CD4-positive, alpha-beta T cell treated with Interferon alpha-2 for 1 hour (primary cell): ENCODE results near the gene SDK2.

Source experiments
- DNase-seq, 2 donors: peaks; one replicate each; pipeline ENCODE4 v3.0.0-alpha.2; 2020 to 2022

SDK2 gene

DNA sequence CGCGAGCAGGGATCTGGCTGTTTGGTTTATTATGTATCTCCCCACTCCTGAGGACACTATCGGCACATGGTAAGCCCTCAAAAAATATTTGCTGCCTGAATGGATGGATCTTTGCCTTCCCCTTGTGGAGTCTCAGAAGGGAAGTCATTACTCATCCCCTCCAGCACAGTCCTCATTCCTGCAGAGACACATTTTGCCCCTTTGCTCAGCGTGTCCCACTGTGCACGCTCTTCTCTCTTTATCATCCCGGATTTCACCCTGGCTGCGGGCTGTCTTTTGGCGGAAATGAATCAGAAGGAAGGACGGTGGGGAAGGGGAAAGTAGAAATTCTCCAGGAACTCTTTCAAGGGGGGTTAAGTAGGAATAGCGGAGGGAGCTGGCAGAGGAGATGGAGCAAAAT is 207.3 kb downstream of the SDK2 start:
- DNase-seq: no peak

DNA sequence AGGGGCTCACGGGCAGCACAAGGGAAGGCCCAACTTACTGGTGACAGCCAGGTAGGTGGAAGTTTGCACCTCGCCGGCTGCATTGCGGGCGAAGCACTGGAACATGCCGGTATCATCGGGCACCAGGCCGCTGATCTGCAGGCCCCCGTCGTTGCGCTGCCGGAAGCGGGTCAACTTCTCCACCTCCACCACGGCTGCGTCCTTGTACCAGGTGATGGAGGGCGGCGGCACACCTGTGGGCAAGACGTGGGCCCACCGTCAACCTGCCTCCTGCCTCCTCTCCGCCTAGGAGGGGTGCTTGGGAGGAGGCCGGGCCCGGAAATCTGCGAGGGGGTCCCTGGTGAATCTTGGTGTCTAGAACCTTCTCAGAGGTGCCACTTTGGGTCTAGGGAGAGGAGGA is 208.8 kb downstream of the SDK2 start:
- no peak for DNase-seq

DNA sequence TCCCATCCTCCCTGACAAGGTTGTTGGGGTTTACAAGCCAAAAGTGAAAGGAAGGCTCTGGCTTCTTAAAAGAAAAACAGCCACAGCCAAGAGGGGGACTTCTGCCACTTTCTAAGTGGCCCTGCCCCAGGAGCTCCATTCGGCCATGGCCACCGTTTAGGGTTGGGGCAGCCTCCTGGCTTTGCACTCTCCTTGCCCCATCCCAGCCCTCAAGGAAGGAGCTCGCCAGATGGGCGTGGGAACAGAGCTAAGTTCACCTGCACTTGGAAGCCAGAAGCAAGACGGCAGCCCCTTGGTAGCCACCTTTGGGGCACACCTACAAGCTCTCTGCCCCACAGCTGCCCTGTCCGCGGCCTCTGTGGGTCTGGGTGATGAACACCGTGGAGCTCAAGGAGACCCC is 210.1 kb downstream of the SDK2 start:
- DNase-seq: no peak

DNA sequence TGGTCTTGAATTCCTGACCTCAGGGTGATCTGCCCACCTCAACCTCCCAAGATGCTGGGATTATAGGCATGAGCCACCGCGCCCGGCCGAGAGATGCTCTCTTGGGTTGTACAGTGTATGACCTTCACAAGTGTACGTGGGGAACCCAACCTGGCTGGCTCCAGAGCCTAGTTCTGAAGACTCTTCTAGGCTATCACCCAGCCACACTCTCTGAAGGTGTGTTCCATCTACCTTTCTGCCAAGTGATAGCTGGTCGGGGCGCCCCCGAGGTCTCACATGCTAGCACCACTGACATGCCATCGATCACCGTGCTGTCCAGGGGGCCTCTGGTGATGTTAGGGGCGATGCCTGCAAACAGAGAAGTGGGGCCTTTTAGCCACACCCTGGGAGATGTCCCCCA is 210.7 kb downstream of the SDK2 start:
- DNase-seq: no peak

DNA sequence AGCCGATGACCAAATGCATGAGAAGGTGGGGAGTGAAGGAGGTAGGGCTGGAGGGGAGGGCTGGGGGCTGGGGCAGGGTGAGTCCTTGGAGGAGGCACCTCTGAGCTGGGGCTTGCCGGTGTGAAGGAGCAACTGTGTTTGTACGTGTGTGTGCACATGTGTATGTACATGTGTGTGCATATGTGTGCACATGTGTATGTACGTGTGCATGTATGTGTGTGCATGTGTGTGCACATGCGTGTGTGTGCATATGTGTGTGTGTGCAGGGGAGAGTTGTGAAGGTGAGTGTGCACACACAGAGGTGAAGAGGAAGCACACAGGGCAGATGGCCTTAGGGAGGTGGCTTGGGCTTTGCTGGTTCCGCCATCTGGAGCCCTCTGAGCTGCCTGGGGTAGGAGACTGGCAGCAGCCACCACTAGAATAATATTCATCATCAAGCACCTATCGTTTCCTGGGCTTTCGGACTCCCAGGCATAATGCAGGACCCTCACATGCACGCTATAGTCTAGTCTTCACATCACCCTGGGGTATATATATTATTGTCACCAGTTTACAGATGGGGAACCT is 211.5 kb downstream of the SDK2 start:
- no peak for DNase-seq

DNA sequence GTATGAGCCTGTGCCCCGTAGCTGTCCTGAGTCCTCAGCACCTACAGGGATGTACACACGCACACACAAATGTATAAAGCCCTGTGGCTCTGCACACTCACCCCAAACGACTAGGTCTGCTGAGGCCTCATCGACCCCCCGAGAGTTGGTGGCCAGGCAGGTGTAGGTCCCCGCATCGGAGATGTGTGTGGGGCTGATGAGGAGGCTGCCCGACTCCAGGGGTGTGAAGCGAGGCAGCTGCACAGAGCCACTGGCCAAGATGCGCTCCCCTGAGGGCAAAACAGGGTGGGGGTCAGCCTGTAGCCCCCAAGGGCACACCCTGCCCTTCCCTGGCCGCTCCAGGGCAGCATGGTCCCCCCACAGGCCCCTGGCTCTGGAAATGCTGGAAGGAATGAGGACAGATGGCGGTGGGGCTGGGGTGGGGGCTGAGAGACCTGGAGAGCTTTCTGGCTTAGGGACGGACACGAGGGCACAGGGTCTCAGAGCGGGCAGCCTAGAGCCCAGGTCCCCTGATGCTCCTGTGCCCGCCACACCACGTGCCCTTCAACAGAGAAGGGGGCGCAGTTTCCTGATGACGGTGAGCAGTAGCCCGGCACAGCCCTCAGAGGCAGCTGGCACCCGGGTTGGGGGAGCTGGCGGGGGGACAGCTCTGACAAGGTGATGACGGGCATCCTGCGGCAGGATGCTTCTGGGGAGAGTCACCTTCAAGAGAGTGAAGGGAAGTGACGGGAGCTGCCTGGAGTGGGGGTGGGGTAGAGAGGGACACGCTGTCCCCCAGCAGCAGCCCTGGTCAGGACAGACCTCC is 212.6 kb downstream of the SDK2 start:
- no peak for DNase-seq

DNA sequence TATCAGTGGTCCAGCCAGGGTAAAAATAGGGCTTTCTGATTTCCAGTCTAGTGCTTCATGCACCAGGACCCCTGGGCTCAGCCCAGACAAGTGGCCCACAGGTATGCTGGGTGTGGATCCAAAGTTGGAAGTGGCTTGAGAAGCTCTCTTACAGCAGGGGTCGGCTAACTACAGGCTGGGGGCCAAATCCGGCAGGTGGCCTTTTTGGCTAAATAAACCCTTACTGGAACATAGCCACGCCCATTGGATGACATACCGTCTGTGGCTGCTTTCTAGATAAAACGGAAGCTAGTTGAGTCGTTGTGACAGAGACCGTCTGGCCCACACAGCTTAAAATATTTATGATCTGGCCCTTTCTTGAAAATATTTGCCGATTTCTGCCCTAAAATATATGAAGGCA is 213.4 kb downstream of the SDK2 start:
- peak in 1 of 2 donors; percentile 27 for DNase-seq

DNA sequence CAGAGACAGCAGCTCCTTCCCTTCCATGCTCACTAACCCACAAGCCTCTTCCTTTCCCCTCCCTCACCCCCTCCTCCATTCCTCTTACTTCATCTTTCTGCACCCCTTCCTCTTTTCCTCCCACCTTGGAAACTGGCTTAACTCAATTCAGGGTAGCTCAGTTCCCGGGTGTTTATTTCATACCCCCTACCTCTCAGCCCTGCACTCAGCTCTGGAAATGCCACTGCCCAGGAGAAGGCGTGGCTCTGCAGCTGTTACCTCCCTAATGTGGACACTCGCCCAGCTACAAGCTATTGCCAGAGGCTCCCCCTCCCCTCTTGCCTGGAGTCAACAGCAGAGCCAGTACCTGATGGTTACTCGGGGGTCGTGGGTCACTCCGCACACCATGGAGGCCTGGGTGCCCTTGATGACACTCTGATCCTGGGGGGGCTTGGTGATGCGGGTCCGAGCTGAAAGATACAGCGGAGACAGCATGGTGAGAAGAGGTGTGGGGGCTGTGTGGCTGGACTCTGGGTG is 214.0 kb downstream of the SDK2 start:
- DNase-seq: no peak

DNA sequence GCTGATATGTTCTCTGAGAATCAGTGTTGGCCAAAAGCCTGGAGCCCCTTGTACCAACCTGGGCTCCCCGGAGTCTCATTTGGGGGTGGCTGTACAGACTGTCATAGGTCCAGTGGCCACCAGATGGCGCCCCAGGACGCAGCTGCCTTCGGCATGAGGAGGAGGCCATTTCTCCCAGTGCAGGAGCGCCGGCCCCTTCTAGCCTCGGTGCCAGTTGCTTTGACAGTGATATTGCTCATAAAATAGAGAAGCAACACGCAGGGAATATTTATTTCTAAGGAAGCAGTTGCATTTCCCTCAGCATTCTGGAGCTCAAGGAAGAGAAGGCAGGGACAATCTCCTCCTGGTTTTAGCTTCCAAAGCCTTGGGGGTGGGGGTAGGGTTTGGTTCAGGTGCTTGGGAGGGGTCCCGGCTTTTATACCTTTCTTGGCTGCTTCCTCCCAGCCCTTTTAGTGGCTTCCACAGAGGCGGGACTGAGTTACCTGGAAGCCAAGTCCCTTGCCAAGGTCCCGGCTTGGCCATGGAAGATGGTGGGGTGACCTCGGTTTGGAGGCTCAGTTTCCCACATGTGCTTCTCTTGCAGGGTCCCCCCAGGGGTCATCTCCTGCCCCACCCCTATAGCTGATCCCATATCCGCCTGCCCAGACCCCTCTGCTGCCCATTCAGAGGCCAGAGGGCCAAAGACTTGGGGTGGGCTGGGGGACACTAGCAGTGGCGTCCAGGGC is 214.6 kb downstream of the SDK2 start:
- DNase-seq: peak; percentile 77 to 78

DNA sequence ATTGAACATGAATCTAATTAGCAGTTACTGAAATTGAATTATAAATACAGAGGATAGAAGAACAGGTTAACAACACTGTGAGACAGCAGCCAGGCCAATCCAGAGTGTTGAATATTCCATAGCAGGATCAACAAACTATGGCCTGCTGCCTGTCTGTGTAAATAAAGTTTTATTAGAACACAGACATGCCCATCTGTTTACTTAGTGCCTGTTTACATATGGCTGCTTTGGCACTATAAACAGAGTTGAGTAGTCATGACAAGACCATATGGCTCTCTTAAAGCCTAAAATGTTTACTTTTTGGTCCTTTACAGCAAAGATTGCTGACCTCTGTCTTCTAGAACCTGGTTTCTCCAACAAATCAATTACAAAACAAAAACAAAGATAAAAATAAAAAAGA is 217.0 kb downstream of the SDK2 start:
- no peak for DNase-seq

DNA sequence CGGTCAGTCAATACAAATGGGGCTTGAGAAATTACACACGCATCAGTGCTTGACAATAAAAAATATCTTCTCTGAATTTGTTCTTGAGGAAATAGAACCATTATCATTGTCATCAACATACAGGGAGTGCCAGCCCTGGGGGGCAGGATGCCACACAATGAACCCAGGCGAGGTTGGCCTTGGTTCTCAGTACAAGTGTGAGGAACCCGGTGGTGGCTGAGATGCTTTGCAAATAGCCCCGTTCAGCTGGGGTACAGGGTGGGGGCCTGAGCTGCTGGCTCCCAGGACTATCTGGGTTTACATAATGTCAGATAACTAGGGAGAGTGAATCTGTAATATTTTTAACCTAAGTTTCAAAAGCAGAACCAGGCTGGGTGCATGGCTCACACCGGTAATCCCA is 219.7 kb downstream of the SDK2 start:
- DNase-seq: no peak

DNA sequence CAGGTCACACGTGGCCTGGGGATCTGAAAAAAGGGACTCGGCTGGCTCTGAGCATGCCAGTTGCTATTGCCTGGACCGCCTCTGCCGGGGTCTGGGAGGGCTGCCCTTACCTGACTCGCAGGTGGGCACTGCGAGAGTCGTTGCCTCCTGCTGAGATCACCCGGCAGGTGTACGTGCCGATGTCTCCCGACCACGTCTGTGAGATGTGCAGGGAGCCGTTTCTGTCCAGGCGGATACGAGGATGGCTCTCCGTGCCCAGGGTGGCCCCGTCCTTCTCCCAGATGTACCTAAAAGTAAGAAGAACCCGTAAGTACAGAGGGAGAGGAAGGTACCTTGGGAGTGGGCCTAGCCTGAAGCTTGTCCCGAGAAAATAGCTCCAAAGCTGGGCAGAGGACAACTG is 220.4 kb downstream of the SDK2 start:
- no peak for DNase-seq

DNA sequence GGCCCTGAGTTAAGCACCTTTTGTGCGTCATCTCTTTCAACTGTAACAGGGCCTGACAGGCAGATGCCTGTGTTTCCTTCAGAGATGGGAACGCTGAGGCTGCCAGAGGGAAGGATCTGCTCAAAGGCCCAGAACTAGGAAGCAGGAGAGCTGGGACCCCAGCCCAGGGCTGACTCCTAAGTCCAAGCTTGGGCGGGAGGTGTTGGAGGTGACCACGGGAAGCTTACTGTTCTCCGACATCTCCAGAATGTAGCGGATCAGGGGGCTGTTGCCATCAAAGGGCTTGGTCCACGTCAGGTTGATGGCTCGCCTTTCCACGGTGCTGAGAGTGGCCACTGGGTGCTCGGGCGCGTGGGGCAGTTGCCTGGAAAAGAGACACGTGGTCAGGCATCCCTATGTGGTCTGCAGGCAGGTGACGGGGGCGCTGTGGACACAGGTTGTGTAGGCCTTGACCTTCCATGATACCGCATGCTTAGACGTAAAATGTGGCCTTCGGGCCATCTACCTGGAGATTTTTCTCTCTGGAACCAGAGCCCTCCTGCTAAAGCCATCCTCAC is 221.0 kb downstream of the SDK2 start:
- no peak for DNase-seq

DNA sequence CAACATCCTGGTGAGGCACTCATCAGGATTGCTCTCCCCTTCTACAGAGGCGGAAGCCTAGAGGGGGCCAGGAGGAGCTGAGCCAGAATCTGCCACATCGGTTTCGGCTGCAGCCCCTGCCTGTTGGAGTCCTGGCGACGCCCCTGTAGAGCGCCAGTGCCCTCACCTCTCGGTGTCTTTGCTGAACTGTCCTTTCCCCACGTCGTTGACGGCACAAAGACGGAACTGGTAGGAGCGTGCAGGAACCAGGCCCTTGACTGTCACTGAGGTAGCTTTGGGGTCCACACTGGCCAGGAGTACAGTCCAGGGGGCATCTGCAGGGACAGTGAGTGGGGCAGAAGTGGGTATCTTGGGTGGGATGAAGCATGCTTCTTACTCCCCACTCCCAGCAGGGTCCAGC is 222.1 kb downstream of the SDK2 start:
- no peak for DNase-seq

DNA sequence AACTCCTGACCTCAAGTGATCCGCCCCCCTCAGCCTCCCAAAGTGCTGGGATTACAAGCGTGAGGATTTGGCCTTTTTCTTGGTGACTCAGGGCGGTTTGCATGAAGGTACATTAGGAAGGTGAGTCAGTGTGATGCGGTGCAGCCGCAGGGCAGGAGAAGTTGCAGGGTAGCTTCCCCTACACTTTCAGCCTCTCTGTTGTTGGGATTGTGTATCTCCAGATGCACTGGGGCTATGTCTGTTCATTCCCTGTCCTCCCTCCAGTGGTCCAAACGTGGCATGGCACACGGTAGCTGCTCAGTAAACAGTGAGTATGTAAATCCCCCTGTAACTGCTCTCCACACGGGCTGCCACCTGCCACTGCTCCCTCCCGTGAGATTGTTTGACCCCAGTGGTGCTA is 223.3 kb downstream of the SDK2 start:
- no peak for DNase-seq

DNA sequence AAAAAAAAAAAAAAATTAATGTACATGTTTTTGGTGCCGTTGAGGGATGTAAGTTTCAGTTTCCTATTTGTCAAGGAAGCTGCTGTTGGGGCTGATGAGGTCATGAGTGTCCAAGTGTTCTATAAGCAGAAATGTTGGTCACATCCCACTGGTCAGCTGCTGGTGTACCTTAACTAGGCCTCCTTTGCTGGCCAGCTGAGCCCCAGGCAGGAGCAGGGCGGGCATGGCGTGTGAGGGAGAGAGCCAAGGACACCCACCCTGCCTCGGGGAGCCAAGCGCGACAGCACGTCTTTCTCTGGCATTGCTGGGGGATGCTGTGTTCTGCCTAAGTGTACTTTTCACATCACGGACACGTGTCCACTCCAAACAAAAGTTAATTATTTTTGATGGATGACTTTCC is 224.4 kb downstream of the SDK2 start:
- DNase-seq: no peak

DNA sequence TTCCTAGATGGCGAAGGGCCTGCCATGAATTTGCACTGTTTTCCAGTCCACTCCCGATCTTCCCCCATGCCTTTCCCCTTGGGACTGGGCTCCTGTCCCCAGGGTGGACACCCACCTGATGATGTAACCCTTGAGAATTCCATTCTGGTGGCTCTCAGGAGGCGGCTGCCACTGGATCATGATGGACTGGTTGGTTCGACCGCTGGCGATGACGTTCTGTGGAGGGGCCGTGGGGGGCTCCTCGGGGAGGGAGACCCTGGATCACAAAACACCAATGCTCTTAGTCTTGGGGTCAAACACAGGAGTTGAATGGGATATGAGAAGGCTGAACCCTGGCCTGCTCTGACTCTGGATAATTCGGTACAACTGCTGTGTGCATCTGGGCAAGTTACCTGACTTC is 225.2 kb downstream of the SDK2 start:
- DNase-seq: no peak

DNA sequence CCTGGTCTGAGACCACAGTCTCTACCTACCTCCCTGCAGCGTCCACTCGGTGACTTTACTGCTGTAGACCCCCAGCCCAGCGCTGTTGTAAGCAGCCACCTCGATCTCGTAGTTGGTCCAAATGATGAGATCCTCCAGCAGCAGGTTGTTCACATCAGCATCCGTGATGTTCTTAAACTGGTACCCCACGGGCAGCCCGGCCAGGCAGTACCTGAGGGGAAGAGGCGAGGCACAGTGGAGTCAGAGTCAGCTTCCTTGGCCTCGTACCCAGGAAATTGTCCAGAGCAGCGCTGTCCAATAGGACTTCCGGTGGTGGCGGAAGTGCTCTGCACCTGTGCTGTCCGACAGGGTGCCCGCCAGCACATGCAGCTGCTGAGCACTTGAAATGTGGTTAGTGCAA is 228.5 kb downstream of the SDK2 start:
- DNase-seq: no peak

DNA sequence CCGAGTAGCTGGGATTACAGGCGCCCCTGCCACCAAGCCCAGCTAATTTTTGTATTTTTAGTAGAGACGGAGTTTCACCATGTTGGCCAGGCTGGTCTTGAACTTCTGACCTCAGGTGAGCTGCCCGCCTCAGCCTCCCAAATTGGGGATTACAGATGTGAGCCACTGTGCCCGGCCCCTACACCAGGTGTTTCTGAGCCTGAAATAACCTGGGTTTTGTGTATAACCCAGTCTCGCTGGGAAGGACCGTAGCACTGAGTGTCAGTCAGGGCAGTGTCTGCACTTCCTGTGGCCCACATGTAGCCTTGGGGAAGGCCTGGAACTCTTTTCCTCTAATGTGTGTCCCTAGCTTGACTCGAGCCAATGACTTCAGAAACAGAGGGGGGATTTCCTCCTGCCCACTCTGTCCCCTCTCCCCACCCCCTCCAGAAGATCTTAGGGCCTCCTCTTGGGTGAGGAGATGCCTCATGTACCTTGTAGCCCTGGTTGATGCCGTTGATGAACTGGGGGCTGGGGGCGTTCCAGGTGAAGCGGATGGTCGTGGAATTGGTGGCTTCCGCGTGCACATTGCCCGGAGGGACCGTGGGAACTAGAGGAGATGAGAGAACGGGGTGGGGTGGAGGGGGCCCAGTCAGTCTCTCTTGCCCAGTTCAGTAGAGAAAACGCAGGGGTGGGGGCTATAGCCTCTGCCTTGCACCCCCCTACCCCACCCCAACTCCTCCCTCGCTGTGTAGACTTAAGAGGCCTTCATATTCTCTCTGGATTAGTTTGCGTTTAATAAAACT is 229.9 kb downstream of the SDK2 start:
- DNase-seq: no peak

DNA sequence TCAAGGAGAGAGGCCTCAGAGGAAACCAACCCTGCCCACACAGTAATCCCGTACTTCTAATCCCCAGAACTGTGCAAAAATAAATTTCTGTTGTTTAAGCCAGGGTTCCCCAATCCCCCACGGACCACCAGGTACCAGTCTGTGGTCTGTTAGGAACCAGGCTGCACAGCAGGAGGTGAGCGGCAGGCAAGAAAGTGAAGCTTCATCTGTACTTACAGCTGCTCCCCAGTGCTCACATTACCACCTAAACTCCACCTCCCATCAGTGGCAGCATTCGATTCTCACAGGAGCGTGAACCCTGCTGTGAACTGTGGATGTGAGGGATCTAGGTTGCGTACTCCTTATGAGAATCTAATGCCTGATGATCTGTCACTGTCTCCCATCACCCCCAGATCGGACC is 231.3 kb downstream of the SDK2 start:
- no peak for DNase-seq

DNA sequence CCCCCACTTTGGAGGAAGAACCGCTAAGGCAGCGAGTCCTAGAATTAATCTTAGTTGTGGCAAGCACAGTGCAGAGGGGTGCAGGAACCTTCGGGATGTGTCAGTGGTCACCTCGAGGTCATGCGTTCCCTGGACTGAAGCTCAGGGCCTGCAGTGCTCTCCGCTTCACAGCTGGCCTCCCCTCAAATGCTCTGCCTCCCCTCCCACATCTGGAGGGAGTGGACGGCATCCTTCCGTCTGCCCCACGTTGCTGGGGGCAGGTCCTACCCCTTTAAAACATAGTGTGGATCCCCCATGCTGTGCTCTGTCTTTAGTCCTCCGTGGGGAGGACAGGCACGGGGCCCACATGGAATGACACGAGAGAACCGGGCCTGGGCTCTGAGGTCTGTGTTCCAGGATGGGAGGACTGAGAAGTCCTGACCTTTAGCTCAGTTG is 232.9 kb downstream of the SDK2 start:
- no peak for DNase-seq

DNA sequence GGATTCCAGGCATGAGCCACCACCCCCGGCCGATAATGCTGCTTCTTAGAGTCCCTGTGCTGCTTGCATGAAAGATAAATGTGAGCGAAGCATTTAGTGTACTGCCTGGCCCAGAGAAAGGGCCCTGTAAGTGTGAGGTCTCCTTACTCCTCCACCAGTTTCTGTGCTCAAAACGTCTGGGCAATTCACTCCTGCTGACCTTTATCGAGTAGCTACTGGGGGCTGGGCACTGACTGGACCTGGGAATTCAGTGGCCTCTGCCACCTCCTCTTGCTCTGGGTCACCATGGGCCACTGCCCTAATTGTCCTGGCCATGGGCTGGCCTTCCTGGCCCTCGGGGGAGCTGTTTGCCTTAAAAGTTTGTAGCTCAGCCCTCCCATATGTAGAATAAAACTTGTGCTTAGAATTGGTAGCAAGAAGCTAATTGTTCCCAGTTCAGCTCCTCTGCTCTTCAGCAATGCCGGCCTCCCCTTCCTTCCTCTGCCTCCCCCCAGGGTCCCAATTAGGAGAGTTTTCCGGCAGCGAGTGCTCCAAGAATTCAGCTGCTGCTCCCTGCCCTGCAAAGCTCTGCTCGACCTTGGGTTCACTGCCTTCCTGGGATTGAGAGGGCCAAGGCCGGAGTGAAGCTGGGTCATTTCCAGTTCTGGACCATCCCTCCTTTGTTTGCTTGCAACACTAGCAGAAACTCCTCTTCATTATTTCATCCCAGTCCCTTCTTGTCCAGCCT is 233.5 kb downstream of the SDK2 start:
- no peak for DNase-seq
